ENCODE data around the gene CSMD2. TPM values are rescaled to one million over a fixed set of nuclear protein-coding genes. Genes with fewer than 3 reads are reported as not detected.

CSMD2 gene
- total RNA-seq, 4 donors from 2014 or later = 0.16 to 1.00 (median 0.27) TPM; not detected in 1

- no peaks in the 10 kb centered on the region for H3K36me3 ChIP-seq
- no peak overlapping the region for H3K27ac ChIP-seq
- H3K4me1 ChIP-seq = no peaks in the 10 kb centered on the region
- H3K9me3 ChIP-seq = no peaks in the 10 kb centered on the region
- WGBS, 2 donors (ENCODE audit: low coverage in 1 of 2) = 52 to 78% methylated on average over 2 to 8 of the region's 8 CpGs
- no peaks in the 10 kb centered on the region for H3K27me3 ChIP-seq
- no peak for DNase-seq
- in situ Hi-C loops (cut with MboI; ENCODE audit: low pct_ligation_motif_present in 1 of 4, low pct_unique_long_range_greater_than_20kb in 1 of 4, low sequenced_read_pairs in 3 of 4) = no loop called here
- H3K4me3 ChIP-seq = no peak overlapping the region
- intact Hi-C loops (cut with DNase I; ENCODE audit: low total_unique reads) = no loop called here
- TF ChIP-seq POLR2A (IDR thresholded peaks at IDR 0.05) (no peak), POLR2AphosphoS5 (IDR thresholded peaks at IDR 0.05) (no peak), EP300 (IDR thresholded peaks at IDR 0.05; ENCODE audit: low read depth) (no peak)
- TF ChIP-seq, protein P1, sequence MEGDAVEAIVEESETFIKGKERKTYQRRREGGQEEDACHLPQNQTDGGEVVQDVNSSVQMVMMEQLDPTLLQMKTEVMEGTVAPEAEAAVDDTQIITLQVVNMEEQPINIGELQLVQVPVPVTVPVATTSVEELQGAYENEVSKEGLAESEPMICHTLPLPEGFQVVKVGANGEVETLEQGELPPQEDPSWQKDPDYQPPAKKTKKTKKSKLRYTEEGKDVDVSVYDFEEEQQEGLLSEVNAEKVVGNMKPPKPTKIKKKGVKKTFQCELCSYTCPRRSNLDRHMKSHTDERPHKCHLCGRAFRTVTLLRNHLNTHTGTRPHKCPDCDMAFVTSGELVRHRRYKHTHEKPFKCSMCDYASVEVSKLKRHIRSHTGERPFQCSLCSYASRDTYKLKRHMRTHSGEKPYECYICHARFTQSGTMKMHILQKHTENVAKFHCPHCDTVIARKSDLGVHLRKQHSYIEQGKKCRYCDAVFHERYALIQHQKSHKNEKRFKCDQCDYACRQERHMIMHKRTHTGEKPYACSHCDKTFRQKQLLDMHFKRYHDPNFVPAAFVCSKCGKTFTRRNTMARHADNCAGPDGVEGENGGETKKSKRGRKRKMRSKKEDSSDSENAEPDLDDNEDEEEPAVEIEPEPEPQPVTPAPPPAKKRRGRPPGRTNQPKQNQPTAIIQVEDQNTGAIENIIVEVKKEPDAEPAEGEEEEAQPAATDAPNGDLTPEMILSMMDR (IDR thresholded peaks at IDR 0.05) = no peak
Measured at GRCh38 chr1:33740040-33740744, 424.8 kb downstream of the CSMD2 start.

DNA sequence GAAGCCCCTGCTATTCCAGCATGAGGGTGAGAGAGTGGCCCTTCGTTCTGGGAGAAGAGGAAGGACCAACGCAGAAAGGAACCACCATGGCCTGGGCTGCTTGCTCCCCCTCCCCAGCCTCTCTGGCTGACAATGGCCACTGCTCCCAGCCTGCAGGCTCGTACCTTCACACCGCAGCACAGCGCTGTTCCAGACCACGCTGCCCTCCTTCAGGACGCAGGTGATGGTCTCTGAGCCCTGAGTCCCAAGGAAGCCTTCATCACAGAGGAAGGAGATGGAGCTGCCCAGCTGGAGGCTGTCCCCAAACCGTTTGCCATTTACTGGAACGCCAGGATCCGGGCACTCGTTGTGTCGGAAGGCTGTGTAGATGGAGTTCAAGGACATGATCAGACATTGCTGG lies 426.1 kb downstream of the CSMD2 start:
- Histone ChIP-seq H3K4me1 (no peaks in the 10 kb centered on the region), H3K9me3 (no peaks in the 10 kb centered on the region), H3K4me3 (no peak overlapping the region), H3K27ac (no peak overlapping the region), H3K27me3 (no peaks in the 10 kb centered on the region), H3K36me3 (no peaks in the 10 kb centered on the region)
- intact Hi-C loops (cut with DNase I; ENCODE audit: low total_unique reads) = no loop called here
- in situ Hi-C loops (cut with MboI; ENCODE audit: low pct_ligation_motif_present in 1 of 4, low pct_unique_long_range_greater_than_20kb in 1 of 4, low sequenced_read_pairs in 3 of 4) = no loop called here
- 87% methylated on average over 12 of the region's 12 CpGs; no CpG with 5 or more reads in 1 of the 2 donors for WGBS, 2 donors (ENCODE audit: low coverage in 1 of 2)
- no peak for TF ChIP-seq EP300 (IDR thresholded peaks at IDR 0.05; ENCODE audit: low read depth)
- TF ChIP-seq, protein P1 (IDR thresholded peaks at IDR 0.05) = no peak
- no peak for TF ChIP-seq POLR2A (IDR thresholded peaks at IDR 0.05)
- no peak for DNase-seq

DNA sequence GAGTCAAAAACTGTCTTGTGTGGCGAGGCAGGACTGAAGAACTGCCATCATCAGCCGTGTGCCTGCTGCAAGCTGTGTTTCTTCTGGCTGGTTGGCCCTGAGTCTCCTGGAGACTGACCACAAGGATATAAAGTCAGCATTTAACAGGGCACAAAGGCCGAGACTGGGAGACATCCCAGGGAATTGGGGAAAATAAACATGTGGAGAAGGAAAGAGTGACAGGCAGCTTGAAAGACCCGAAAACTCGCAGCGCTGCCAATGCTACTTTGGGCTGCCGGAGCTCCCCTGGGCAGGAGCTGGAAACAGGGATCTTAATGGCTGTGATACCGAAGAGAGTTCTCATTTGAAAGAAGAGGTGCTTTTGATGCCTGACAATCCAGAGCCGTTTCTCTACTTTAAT lies 426.5 kb downstream of the CSMD2 start:
- Histone ChIP-seq H3K4me3 (no peak overlapping the region), H3K27me3 (no peaks in the 10 kb centered on the region), H3K27ac (no peak overlapping the region), H3K9me3 (no peaks in the 10 kb centered on the region), H3K36me3 (no peaks in the 10 kb centered on the region), H3K4me1 (no peaks in the 10 kb centered on the region)
- DNase-seq = no peak
- in situ Hi-C loops (cut with MboI; ENCODE audit: low pct_ligation_motif_present in 1 of 4, low pct_unique_long_range_greater_than_20kb in 1 of 4, low sequenced_read_pairs in 3 of 4) (no loop called here), intact Hi-C loops (cut with DNase I; ENCODE audit: low total_unique reads) (no loop called here)
- 50 to 70% methylated on average over 2 to 9 of the region's 9 CpGs for WGBS, 2 donors (ENCODE audit: low coverage in 1 of 2)
- TF ChIP-seq POLR2AphosphoS5 (IDR thresholded peaks at IDR 0.05) = no peak

- Histone ChIP-seq H3K4me3 (no peak overlapping the region), H3K9me3 (no peaks in the 10 kb centered on the region), H3K27ac (no peak overlapping the region), H3K27me3 (peaks cover 3% of the 10 kb centered on the region), H3K36me3 (no peaks in the 10 kb centered on the region), H3K4me1 (no peaks in the 10 kb centered on the region)
- 80 to 88% methylated on average over 1 of the region's 1 CpG for WGBS, 2 donors (ENCODE audit: low coverage in 1 of 2)
- intact Hi-C loops (cut with DNase I; ENCODE audit: low total_unique reads) = no loop called here
- in situ Hi-C loops (cut with MboI; ENCODE audit: low pct_ligation_motif_present in 1 of 4, low pct_unique_long_range_greater_than_20kb in 1 of 4, low sequenced_read_pairs in 3 of 4) = no loop called here
- DNase-seq = no peak
- TF ChIP-seq POLR2AphosphoS5 (IDR thresholded peaks at IDR 0.05) (no peak), POLR2A (IDR thresholded peaks at IDR 0.05) (no peak), EP300 (IDR thresholded peaks at IDR 0.05; ENCODE audit: low read depth) (no peak)
- TF ChIP-seq, protein P1 (IDR thresholded peaks at IDR 0.05) = no peak
Measured at GRCh38 chr1:33736496-33736895, 428.5 kb downstream of the CSMD2 start.

DNA sequence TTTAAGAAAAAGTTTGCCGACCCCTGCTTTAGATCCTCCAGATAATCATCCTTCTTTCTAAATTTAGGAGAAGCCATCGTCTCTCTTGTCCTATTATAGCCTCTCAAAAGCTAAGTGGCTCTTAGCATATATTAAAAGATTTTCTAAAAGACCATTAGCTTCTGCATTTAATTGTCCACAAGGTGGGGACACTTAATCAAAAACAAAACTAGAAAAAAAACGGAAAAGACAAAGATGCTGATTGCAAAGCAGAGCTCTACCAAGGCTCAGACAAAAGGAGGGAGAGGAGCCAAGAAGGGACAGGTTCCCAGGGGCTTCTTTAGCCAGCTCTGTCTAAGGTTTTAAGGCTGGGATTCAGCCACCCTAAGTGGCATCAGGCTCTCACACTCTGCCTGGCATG lies 429.4 kb downstream of the CSMD2 start:
- 34 to 35% methylated on average over 3 of the region's 3 CpGs for WGBS, 2 donors (ENCODE audit: low coverage in 1 of 2)
- TF ChIP-seq, protein P1 (IDR thresholded peaks at IDR 0.05) = peak in 2 of 5 experiments; percentile 16 to 17
- TF ChIP-seq EP300 (IDR thresholded peaks at IDR 0.05; ENCODE audit: low read depth) = no peak
- in situ Hi-C loops (cut with MboI; ENCODE audit: low pct_ligation_motif_present in 1 of 4, low pct_unique_long_range_greater_than_20kb in 1 of 4, low sequenced_read_pairs in 3 of 4) = no loop called here

More for the DNA sequence above, 429.4 kb downstream of the CSMD2 start:
- Histone ChIP-seq H3K36me3 (no peaks in the 10 kb centered on the region), H3K27me3 (peaks cover 3% of the 10 kb centered on the region), H3K27ac (no peak overlapping the region), H3K4me1 (no peaks in the 10 kb centered on the region), H3K9me3 (no peaks in the 10 kb centered on the region), H3K4me3 (no peak overlapping the region)
- intact Hi-C loops (cut with DNase I; ENCODE audit: low total_unique reads) = no loop called here
- no peak for DNase-seq

Measured in transverse colon (tissue), 4 donors.